ENCODE data around the gene SRRD.

The SRRD gene

DNA sequence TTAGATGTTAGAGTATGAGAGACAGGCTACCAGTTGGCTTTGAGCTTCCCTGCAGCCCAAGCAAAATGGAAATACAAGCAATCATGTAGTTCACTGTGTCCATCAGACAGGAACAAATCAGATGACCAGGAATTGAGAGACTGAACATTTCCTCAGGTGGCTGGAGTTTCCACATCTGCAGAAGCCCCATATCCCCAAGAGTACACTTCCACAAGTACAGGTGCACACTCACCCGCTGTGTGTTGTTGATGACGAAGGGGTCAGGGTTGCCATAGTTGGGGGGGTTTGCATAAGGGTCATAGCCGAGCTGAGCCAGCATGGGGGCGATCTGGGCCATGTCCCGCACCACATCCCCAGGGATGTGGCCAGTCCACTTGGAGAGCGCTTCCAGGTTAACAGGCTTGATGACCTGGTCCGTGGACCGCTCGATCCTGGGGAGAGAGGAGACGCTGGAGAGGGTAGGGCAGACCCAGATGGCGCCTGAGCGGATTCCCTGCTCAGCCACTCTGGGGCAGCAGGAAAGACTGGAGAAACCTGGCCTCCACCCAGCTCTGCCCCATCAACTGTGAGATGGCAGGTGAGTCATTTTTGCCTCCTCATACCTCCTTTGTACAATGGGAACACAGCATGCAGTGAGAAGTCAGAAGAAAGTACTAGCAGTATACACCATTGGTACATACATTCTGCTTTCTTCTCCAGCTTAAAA is 52.5 kb downstream of the SRRD start:
- Histone ChIP-seq H3K27ac (peak overlapping the region in 3 of 21 experiments; percentile 16 to 57 (median 37)), H3K4me3 (no peak overlapping the region)

DNA sequence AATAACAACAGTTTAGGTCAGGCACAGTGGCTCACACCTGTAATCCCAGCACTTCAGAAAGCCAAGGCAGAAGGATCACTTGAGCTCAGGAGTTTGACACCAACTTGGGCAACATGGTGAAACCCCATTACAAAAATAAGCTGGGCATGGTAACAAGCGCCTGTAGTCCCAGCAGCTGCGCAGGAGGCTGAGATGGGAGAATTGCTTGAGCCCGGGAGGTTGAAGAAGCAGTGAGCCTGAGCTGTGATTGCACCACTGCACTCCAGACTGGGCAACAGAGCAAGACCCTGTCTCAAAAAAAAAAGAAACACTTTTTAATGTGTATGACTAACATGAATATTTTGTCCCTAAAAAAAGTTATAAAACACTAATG is 53.1 kb downstream of the SRRD start:
- H3K4me3 ChIP-seq, result no peak overlapping the region
- no peak overlapping the region for H3K27ac ChIP-seq

DNA sequence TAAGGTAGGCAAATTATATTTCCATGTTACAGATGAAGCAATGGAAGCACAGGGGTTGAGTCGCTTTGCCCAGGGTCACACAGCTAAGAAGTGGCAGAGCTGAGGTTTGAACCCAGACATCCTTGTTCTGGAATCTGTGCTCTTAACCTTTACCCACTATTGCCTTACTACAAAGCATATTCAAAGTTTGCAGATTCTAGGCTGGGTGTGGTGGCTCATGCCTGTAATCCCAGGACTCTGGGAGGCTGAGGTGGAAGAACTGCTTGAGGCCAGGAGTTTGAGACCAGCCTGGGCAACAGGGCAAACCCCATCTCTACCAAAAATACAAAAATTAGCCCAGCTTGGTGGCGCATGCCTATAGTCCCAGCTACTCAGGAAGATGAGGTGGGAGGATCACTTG is 56.4 kb downstream of the SRRD start:
- Histone ChIP-seq H3K27ac (no peak overlapping the region), H3K4me3 (no peak overlapping the region)

DNA sequence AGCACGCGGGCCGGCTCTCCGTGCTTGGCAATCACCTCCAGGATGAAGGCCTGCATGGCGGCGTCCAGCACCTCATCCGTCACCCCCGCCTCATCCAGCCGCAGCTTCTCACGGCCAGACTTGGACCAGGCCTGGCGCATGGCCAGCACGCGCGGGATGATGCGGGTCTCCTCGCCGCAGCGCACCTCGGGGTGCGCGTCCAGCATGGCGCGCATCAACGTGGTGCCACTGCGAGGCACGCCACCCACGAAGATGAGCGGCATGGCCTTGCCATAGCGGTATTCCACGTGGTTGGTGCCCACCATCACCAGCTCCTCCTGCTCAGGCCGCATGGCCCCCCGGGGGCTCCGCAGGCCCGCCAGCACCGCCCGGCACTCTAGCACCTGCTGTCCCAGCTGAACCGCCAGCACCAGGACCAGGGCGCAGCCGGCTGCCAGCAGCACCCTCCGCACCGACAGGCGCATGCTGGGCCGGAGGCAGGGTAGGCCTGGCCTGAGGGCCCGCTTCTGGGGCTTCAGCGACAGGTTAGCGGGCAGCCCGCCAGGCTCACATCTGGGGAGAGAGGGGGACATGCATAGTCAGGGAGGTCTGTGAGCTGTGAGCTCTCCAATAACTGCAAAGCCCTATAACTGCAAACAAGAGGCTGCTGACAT is 57.6 kb downstream of the SRRD start:
- Histone ChIP-seq H3K27ac (no peak overlapping the region), H3K4me3 (no peak overlapping the region)

DNA sequence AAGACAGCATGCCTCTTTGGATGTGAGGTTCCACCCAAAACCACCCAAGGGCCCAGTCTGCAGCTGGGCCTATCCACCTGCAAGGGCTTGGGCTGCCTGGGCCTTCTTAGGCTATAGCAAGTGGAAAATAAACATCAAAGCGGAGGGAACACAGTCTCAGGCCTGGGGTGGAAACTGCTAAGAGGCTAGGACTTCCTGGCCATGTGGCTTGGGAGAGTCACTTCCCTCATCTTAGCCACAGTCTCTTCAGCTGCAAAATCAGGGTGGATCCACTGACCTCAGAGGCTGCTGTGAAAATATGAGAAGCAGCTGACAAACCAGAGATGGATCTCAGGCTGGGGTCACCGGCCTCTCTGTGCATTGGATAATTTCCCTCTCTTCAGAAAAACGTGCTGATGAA is 59.2 kb downstream of the SRRD start:
- peak overlapping the region in 3 of 21 experiments; percentile 9 to 51 (median 24) for H3K27ac ChIP-seq

More for the DNA sequence above, 59.2 kb downstream of the SRRD start:
- H3K4me3 ChIP-seq, result no peak overlapping the region

Measured in skin epidermis (tissue), 12 donors.